Measurements from ENCODE around the gene C20orf96. TPM values are rescaled to one million over a fixed set of nuclear protein-coding genes. Genes with fewer than 3 reads are reported as not detected.

C20orf96 gene
- polyA plus RNA-seq, 1 donor (not counting 4 experiments of a cell fraction or from before 2014, with no cell fraction given) = 3.6 TPM

- FAIRE-seq = no peak
- H3K36me3 ChIP-seq (ENCODE audit: control insufficient read depth in 2 of 2, extremely low read depth in 1 of 2, insufficient read depth in 2 of 2, low read length in 2 of 2) = no peaks in the 10 kb centered on the region
- no peaks in the 10 kb centered on the region for H3K27me3 ChIP-seq (ENCODE audit: control insufficient read depth, extremely low read depth, insufficient read depth, low read length)
- H3K9ac ChIP-seq (ENCODE audit: control insufficient read depth, extremely low read depth, insufficient read depth, low read length) = no peak overlapping the region
- H3K27ac ChIP-seq (ENCODE audit: control insufficient read depth, insufficient read depth, low read length) = no peak overlapping the region
- no peaks in the 10 kb centered on the region for H3K4me1 ChIP-seq (ENCODE audit: control insufficient read depth, extremely low read depth, insufficient read depth, low read length)
- dilution Hi-C loops (cut with MboI; ENCODE audit: extremely low pct_ligation_motif_present, low sequenced_read_pairs) = no loop called here
- no peak for TF ChIP-seq CTCF (optimal IDR thresholded peaks at IDR 0.05 in 1 of 3, IDR thresholded peaks at IDR 0.05 in 1 of 3, conservative IDR thresholded peaks at IDR 0.05 in 1 of 3; ENCODE audit: extremely low read depth in 1 of 3, insufficient read depth in 2 of 3, low read length in 3 of 3)
- TF ChIP-seq EZH2 (IDR thresholded peaks at IDR 0.05; ENCODE audit: low read length) = no peak
- no peak overlapping the region for H2AFZ ChIP-seq (ENCODE audit: control insufficient read depth, low read length)
- H3K4me3 ChIP-seq (ENCODE audit: control insufficient read depth in 2 of 3, extremely low read depth in 1 of 3, insufficient read depth in 2 of 3, low read depth in 1 of 3, low read length in 3 of 3) = no peak overlapping the region
- no peaks in the 10 kb centered on the region for H3K9me1 ChIP-seq (ENCODE audit: control insufficient read depth, extremely low read depth, insufficient read depth, low read length)
- H3K9me3 ChIP-seq (ENCODE audit: control insufficient read depth, low read depth, low read length) = no peaks in the 10 kb centered on the region
- no peaks in the 10 kb centered on the region for H3K79me2 ChIP-seq (ENCODE audit: control insufficient read depth, insufficient read depth, low read length)
- no peak for DNase-seq (ENCODE audit: low read depth, low spot score)
- H4K20me1 ChIP-seq (ENCODE audit: control insufficient read depth, extremely low read depth, insufficient read depth, low read length) = peaks cover 3% of the 10 kb centered on the region
- no peak overlapping the region for H3K4me2 ChIP-seq (ENCODE audit: control insufficient read depth, extremely low read depth, insufficient read depth, low read depth, low read length)
Observed at GRCh38 chr20:334578-334977, 44.0 kb upstream of the C20orf96 start.

GRCh38 chr20:330233-331149 is 39.9 kb upstream of the C20orf96 start:
- no peak for TF ChIP-seq EZH2 (IDR thresholded peaks at IDR 0.05; ENCODE audit: low read length)
- TF ChIP-seq CTCF (optimal IDR thresholded peaks at IDR 0.05 in 1 of 3, IDR thresholded peaks at IDR 0.05 in 1 of 3, conservative IDR thresholded peaks at IDR 0.05 in 1 of 3; ENCODE audit: extremely low read depth in 1 of 3, insufficient read depth in 2 of 3, low read length in 3 of 3) = peak; percentile 84 to 95 (median 84)

More at GRCh38 chr20:330233-331149, 39.9 kb upstream of the C20orf96 start:
- Histone ChIP-seq H3K27ac (ENCODE audit: control insufficient read depth, insufficient read depth, low read length) (no peak overlapping the region), H2AFZ (ENCODE audit: control insufficient read depth, low read length) (no peak overlapping the region), H4K20me1 (ENCODE audit: control insufficient read depth, extremely low read depth, insufficient read depth, low read length) (peaks cover 3% of the 10 kb centered on the region), H3K4me1 (ENCODE audit: control insufficient read depth, extremely low read depth, insufficient read depth, low read length) (peaks cover 7% of the 10 kb centered on the region), H3K4me3 (ENCODE audit: control insufficient read depth in 2 of 3, extremely low read depth in 1 of 3, insufficient read depth in 2 of 3, low read depth in 1 of 3, low read length in 3 of 3) (no peak overlapping the region), H3K4me2 (ENCODE audit: control insufficient read depth, extremely low read depth, insufficient read depth, low read depth, low read length) (no peak overlapping the region), H3K79me2 (ENCODE audit: control insufficient read depth, insufficient read depth, low read length) (no peaks in the 10 kb centered on the region), H3K9me1 (ENCODE audit: control insufficient read depth, extremely low read depth, insufficient read depth, low read length) (no peaks in the 10 kb centered on the region), H3K36me3 (ENCODE audit: control insufficient read depth in 2 of 2, extremely low read depth in 1 of 2, insufficient read depth in 2 of 2, low read length in 2 of 2) (peaks cover 0 to 2% of the 10 kb centered on the region in 2 experiments), H3K27me3 (ENCODE audit: control insufficient read depth, extremely low read depth, insufficient read depth, low read length) (no peaks in the 10 kb centered on the region), H3K9ac (ENCODE audit: control insufficient read depth, extremely low read depth, insufficient read depth, low read length) (no peak overlapping the region), H3K9me3 (ENCODE audit: control insufficient read depth, low read depth, low read length) (no peaks in the 10 kb centered on the region)
- dilution Hi-C loops (cut with MboI; ENCODE audit: extremely low pct_ligation_motif_present, low sequenced_read_pairs) = no loop called here
- FAIRE-seq (peak; percentile 77), DNase-seq (ENCODE audit: low read depth, low spot score) (peak; percentile 41)
